HG03039 (cell line): ENCODE data around the gene TEAD1.

Experiments used
- ATAC-seq: cut with Tn5 transposase; IDR thresholded peaks from one replicate; pipeline ENCODE4 v1.9.1; 2021; ENCODE audit warnings: mild to moderate bottlenecking, moderate library complexity; ENCODE audit not compliant: unreplicated experiment

The TEAD1 gene

DNA sequence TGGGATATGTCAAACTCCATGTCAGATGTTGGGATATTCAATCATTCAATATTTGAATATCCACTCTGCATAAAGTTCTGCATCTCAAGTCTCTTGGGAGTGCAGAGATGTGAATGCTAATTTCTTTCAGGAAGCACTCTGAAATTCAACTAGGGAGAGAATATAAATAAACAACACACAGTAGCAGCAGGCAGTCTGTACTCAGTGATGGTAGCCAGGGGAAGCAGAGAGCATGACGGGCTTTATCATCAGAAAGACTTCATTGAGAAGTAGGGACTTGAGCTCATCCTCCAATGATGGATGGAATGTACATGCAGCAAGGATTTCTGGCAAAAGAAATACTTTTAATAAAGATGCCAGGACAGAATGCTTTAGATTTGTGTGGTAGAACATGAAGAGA, 9.8 kb upstream of the TEAD1 start:
- no peak for ATAC-seq

GRCh38 chr11:12666915-12667314, 7.3 kb upstream of the TEAD1 start:
- ATAC-seq: no peak

- no peak for ATAC-seq
Measured at GRCh38 chr11:12667646-12668045, 6.6 kb upstream of the TEAD1 start.

- ATAC-seq: no peak
Measured at GRCh38 chr11:12668166-12668565, 6.1 kb upstream of the TEAD1 start.

- no peak for ATAC-seq
Measured at GRCh38 chr11:12669930-12670329, 4.3 kb upstream of the TEAD1 start.

DNA sequence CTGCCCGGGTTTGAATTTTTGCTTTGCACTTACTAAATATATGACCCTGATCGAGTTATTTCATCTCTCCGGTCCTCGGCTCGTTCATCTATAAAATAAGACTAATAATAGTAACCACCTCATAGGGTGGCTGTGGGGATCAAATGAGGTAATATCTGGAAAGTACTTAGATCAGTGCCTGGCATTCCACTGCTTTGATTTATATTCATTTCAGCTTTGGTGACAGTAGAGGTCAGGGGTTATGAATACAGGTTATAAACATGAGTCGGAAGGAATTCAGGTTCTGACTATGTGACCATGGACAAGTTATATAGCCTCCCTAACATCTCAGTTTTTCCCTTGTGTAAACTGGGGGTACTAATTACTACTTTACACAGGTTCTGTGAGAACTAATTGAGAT, 2.9 kb upstream of the TEAD1 start:
- no peak for ATAC-seq

- ATAC-seq: no peak
Measured at GRCh38 chr11:12673601-12673923, 659 bp upstream of the TEAD1 start.

GRCh38 chr11:12674571-12674935, 332 bp downstream of the TEAD1 start:
- ATAC-seq: peak; percentile 32

DNA sequence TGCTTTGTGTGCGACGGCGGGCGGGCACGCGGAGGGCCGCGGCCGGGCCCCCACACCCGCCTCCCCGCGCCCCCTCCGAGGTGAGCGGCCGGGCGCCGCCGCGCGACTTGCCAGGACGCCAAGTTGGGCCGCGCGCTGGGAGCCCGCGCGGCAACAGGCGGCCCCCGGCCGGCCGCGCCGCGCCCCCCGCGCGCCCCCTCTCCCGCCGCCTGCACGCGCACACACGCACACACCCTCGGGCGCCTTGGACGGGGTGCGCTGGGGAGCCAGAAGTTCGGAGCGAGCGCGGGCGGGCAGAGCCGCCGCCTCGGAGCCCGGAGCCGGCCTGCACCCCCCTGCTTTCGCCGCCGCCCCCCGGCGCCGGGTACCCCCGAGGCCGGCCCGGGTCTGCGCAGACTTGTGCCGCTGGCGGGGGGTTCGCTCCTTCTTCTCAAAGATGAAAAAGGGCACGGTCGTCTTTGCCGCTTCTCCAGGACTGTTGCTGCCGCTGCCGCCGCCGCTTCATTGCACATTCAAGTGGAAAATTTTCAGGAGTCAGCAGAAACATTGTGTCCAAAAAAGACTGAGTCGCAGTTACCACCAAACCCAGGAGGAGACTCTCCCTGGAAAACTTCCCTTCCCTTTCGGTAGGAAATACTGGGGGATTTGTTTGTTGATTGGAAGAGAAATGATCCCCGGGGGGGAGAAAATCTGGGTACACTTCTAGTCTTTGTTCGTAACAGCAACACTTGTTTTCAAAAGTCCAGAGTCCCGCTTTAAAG, 895 bp downstream of the TEAD1 start:
- ATAC-seq: peak; percentile 15

DNA sequence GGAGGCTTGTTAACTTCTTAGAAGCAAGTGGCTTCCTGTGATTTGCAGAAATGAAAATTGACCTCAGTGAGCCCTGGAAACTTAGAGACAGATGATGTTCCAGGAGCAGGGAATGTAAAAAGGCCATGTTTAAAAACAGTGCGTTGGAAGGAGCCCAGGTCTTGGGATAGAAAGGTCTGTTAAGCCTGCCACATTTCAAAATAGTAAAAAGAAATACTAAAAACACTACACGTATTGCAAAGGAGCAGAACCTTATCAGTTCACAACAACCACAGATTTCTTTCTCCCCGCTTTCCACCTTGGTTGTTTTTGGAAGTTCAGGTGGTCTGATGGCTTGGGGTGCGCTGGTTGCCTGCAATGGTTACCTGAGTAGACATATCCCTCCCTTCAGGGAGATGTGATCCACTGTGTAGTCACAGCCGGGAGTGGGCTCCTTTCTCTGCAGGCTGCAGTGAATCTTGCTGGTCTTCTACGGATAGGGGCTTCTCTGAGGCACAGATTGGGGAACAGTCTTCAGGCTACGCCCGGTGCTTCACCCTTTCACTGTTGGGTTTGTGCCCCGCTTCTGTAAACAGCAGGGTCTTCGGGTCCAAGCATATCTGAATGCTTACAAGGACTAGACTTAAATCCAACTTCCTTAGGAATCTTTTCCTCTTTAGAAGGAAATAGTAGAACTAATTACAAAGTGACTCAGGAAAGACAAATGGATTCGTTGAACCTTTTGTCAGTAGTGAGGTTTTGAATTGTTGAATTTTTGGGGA, 1.9 kb downstream of the TEAD1 start:
- no peak for ATAC-seq

DNA sequence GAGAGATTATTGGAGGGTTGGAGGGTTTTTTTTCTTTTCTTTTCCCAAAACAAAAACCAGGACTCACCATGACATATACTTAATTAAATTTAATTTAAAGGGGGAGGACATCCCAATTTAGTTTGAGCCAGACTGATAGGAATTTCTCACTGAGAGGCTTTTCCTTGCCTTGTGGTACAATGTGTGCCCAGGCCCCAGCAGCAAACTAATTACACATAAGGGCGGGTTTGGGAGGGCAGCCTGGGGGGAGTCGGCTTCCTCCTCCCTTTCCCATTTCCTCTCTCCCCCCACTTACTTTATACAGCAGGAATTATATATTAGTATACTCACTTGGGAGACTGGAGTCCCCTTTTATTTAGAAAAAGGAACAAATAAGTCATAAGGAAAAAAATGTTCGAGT, 2.9 kb downstream of the TEAD1 start:
- no peak for ATAC-seq

DNA sequence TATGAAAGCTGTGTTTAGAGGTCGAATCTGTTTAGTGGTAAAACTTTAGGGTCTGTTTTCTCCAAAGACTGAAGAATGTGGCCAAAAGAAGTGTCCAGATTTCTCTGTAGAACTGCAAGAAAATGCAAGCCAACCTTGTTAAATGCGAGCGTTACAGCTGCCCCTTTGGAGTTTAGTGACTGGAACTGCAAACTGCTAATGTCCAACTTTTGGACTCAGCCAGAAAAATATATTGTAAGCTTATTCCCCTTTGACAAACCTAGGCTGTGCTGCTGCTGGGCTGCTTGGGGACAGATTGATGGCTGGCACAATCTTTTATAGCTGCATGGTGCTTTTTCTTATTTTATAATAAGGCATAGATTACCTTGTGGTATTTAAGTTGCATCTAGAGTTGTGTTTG, 3.9 kb downstream of the TEAD1 start:
- no peak for ATAC-seq

- ATAC-seq: no peak
Measured at GRCh38 chr11:12678991-12679390, 4.8 kb downstream of the TEAD1 start.

DNA sequence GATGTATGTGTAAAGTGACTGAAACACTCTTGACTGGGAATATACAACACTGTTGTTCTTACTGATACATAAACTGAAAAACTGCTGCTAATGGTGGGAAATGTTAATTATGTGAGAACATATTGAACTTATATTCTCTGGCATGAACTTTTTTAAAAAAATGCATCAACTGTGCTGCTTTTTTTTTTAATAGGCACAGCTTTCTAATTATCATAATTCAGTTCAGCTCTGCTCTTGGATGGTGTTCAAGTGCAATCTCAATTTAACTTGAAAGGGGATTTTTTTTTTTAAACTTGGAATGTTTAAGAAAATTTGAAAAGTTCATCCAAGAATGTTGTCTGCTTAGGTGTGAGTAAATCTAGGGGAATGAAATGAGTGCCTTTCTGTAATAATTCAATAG, 5.2 kb downstream of the TEAD1 start:
- no peak for ATAC-seq

DNA sequence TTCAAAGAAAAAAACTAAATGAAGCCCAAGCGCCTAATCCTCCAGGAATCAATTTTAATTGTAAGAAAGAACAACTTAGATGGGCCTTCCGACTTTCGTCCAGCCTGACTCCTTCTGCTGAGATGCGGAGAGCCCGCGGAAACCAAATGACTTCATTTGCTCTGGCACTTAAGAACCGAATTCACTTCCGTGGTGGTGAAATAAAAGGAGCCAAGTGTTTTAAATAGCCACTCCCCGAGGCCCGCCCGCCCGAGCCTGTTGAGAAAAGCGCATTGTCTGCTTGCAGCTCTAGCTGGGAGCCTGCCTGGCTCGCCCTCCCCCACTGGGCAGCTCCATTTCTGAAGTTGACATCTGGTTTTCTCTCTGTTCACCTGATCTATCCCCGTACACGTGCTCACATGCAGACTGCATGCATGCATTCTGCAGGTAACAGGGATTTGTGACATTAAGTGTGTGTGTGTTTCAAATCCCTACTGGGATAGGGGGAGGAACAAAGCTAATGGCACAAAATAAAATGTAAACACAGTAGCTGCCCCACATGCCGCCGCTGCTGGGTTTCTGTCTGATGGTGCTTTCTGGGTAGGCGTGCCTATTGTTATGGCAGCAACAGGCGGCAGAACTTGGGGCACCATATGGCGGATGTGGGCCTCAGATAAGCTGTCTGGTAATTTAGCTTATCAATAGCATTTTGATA, 6.2 kb downstream of the TEAD1 start:
- ATAC-seq: no peak

DNA sequence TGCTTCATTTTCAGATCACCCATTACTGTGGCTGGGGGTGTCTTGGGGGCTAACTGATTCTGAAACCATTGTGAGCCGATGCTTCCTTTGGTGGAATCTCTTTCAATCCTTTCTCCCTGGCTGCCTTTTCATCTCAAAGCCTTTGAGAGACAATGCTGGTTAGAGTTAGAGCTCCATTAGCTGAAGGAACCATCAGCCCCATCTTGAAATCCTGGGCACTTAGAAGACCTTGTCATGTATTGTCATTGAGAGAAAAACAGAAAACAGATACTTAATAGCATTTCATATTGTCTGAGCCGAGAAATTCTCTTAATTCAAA, 6.7 kb downstream of the TEAD1 start:
- ATAC-seq: no peak

DNA sequence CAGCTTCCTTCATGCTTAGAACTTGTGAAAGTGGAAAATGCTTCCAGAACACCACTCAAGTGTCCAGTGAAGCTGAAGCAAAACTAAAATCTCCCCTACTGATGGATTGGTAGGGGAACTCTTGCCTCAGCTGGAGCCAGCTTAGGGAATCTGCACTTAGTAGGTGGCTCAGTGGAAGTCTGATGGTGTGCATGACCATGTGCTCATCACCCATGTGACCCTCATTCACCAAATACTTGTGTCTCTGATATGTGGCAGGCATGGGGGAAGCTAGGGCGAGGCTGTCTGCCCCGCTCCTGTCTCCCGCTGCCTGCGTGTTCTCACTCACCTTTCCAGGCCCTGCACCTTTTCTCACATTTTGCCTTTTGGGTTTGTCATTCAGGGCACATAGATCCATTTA, 7.2 kb downstream of the TEAD1 start:
- ATAC-seq: no peak

DNA sequence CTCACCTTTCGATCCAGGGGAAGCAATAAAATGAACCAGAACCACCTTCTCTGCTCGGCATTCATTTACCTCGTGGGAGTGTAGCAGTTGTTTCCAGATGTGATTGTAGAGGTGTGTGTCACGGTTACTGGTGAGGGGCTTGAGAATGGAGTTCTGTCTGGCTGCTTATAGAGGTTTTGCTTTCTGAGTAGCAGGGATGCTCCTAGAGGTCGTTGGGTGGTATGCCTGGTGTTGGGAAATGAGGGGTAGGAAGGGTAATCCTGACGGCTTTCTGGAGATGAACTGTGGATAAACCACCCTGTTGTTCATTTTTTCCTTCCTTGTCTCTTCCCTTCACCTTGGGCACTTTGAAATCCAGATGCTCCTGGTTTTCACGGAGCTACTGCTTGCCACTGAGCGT, 8.1 kb downstream of the TEAD1 start:
- no peak for ATAC-seq

DNA sequence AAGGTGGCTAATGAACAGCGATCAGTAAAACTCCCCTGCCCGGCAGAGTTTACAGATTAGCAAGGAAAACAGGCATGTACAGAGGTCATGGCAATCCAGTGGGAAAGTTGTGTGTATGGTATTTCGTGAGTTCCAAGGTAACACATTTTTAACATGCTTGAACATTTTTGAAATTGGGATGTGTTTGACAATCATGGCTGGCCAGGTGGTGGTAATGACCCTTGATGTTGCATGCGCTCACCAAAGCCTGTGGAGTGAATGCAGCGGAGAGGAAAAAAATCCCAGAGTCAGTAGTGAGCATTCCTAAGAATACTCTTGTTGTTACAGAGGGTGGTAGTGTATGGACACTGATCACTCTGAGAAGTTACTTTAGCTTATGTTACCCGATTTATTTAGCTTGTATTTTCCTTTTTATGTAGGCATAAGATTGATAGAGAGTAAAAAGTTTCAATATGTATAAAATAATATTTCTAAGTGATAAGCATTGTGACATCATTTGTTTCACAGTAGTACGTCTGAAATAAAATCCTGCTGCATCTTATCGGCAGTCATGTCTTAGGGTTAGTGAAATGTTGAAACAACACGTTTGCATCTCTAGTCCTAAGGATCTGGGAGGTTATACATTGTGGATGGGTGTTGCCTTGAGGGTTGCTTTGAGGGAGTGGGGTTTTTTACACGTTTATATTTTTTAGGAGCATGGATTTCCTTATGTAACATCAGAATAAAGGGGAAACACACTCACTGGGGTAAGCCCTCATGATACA, 8.7 kb downstream of the TEAD1 start:
- ATAC-seq: no peak

- no peak for ATAC-seq
Measured at GRCh38 chr11:12683874-12684273, 9.7 kb downstream of the TEAD1 start.

DNA sequence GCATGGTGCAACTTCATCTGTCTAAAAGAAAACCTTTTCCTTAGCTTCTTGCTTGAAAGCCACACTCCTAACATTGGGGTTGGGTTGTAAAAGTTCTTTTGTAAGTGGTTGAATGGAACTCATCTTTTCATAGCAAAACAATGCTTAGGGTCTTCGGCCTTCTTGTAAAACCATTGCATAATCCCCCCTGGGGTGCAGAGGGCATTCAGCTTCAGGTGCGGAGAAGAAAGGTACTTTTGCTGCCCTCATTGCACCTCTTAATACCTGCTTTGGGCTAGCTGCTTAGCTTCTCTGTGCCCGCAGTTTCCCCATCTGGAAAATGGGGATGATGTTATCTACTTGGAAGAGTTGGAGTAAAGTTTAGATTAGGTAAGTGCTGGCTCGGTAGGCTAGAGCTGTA, 10.1 kb downstream of the TEAD1 start:
- ATAC-seq: no peak

GRCh38 chr11:12684816-12685215, 10.6 kb downstream of the TEAD1 start:
- no peak for ATAC-seq
